ENCODE results near the gene ONECUT3. TPM values are rescaled to one million over a fixed set of nuclear protein-coding genes. Genes with fewer than 3 reads are reported as not detected.

Gene ONECUT3
- total RNA-seq, 2 donors from 2014 or later = 0.05 TPM; not detected in 1

DNA sequence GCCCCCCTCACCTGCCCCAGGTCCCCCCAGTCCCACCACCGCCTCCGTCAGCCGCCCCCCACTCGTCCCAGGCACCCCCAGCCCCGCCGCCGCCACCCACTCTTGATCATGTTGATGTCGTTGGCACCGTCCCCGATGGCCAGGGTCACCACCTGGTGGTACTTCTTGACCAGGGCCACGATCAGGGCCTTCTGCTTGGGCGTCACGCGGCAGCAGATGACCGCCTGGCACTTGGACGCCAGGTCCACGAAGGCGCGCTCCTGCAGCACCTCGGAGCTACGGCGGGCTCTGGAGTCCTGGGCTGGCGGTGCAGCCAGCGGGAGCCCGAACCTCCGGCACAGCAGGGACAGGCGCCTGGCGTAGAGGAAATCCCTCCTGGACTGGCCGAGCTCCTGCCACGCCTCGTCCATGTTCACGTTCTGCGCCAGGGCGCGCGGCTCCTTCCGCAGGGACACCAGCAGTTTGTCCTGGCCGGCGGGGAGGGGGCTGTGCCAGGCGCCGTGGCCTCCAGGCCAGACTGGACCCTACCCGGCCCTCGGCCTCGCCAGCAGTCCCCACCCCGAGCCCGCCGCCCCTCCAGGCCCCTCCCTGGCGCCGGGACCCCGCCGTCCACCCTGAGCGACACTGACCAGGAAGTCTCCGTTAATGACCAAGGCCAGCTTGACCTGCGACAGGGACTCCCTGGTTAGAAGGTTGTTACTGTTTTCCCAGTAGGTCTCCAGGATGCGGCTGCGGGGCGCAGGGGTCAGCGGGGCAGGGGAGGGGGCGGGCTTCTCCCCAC is 36.1 kb downstream of the ONECUT3 start:
- Histone ChIP-seq H3K27ac (no peak overlapping the region), H3K36me3 (no peaks in the 10 kb centered on the region), H3K9ac (ENCODE audit: low read depth in 2 of 2, low read length in 2 of 2) (no peak overlapping the region), H3K4me1 (no peaks in the 10 kb centered on the region), H3K27me3 (peaks cover 12% of the 10 kb centered on the region), H3K4me3 (no peak overlapping the region), H3K9me3 (no peaks in the 10 kb centered on the region)
- TF ChIP-seq, protein P1, sequence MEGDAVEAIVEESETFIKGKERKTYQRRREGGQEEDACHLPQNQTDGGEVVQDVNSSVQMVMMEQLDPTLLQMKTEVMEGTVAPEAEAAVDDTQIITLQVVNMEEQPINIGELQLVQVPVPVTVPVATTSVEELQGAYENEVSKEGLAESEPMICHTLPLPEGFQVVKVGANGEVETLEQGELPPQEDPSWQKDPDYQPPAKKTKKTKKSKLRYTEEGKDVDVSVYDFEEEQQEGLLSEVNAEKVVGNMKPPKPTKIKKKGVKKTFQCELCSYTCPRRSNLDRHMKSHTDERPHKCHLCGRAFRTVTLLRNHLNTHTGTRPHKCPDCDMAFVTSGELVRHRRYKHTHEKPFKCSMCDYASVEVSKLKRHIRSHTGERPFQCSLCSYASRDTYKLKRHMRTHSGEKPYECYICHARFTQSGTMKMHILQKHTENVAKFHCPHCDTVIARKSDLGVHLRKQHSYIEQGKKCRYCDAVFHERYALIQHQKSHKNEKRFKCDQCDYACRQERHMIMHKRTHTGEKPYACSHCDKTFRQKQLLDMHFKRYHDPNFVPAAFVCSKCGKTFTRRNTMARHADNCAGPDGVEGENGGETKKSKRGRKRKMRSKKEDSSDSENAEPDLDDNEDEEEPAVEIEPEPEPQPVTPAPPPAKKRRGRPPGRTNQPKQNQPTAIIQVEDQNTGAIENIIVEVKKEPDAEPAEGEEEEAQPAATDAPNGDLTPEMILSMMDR (IDR thresholded peaks at IDR 0.05) = no peak
- no peak for DNase-seq
- intact Hi-C loops (cut with DNase I) = loop anchor here (5.0 kb wide), 1 partner anchor 38 kb away; no protein-coding TSS in a partner anchor

DNA sequence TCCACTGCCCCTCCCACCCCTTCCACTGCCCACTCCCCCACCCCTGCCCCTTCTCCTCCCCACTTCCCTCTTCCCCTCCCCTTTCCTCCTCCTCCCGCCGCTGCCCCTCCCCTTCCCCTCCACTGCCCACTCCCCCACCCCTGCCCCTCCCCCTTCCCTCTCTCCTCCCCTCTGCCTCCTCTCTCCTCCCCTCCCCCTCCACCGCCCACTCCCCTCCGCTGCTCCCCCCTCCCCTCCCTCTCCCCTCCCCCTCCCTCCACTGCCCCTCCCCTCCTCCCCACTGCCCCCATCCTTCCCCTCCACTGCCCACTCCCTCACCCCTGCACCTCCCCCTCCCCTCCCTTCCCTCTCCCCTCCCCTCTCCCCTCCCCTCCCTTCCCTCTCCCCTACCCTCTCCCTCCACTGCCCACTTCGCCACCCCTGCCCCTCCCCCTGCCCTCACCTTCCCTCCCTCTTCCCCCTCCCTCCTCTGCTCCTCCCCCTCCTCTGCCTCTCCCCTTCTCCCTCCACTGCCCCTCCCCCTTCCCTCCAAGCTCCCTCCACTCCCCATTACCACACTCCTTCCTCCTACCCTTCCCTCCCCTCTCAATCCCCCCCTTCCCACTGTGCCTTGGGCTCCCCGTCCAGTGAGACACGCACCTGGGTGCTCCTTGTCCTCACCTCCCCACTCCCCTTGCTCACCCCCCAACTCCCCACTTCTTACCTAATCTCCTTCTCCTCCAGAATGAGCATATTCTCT is 36.9 kb downstream of the ONECUT3 start:
- Histone ChIP-seq H3K4me3 (no peak overlapping the region), H3K27me3 (peaks cover 12% of the 10 kb centered on the region), H3K36me3 (no peaks in the 10 kb centered on the region), H3K9ac (ENCODE audit: low read depth in 2 of 2, low read length in 2 of 2) (no peak overlapping the region), H3K9me3 (no peaks in the 10 kb centered on the region), H3K4me1 (no peaks in the 10 kb centered on the region), H3K27ac (no peak overlapping the region)
- DNase-seq = no peak
- TF ChIP-seq, protein P1 (IDR thresholded peaks at IDR 0.05) = no peak
- intact Hi-C loops (cut with DNase I) = loop anchor here (5.0 kb wide), 1 partner anchor 37 kb away; no protein-coding TSS in a partner anchor

DNA sequence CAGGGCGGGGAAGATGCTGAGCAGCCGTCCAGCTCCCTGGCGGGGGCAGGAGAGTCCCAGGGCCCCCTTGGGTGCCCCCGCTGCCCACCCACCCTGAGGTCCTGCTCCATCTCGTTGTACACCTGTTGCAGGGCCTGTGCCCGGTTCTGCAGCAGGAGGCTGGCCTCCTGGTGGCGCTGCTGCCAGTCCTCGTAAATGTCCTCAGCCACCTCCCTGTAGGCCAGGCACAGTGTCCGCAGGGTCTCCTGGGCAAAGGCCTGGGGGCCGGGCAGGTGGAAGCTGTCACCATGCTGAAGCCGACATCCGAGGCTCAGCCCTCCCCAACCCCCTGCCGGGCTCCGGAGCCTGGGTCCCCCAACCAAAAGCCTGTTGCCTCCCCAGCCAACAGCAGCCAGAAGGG is 38.6 kb downstream of the ONECUT3 start:
- peaks cover 22% of the 10 kb centered on the region for H3K27me3 ChIP-seq
- H3K4me1 ChIP-seq = no peaks in the 10 kb centered on the region
- no peaks in the 10 kb centered on the region for H3K36me3 ChIP-seq
- no peak for DNase-seq
- TF ChIP-seq, protein P1 (IDR thresholded peaks at IDR 0.05) = no peak
- no peaks in the 10 kb centered on the region for H3K9me3 ChIP-seq
- no peak overlapping the region for H3K27ac ChIP-seq
- no peak overlapping the region for H3K4me3 ChIP-seq
- H3K9ac ChIP-seq (ENCODE audit: low read depth in 2 of 2, low read length in 2 of 2) = no peak overlapping the region
- intact Hi-C loops (cut with DNase I) = loop anchor here (5.0 kb wide), 1 partner anchor 35 kb away; no protein-coding TSS in a partner anchor

DNA sequence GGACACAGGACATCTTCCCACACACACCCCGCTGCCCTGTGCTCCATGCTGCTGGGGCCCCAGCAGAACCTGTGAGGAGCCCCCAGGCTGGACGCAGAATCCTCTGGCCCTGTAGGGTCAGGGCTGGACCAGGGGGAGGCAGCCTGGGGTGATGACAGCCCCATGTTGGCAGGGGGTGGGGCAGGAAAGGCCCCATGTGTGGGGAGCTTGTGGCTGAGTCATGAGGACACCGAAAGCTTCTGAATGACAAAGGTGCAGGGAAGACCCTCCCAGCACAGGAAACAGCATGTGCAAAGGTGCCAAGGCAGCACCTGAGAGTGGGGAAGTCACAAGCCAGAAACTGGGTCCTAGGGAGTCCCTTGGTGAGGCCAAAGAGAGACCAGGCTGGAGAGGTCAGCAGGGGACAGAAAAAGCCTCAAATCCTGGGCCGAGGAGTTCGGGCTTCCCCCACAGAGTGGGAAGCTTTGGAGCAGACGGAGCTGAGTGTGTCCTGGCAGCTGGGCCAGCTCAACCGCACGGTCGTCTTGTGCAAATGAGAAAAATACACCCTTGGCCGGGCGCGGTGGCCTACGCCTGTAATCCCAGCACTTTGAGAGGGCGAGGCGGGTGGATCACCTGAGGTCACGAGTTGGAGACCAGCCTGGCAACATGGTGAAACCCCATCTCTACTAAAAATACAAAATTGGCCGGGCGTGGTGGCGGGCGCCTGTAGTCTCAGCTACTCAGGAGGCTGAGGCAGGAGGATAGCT is 41.3 kb downstream of the ONECUT3 start:
- Histone ChIP-seq H3K4me3 (no peak overlapping the region), H3K9me3 (no peaks in the 10 kb centered on the region), H3K27ac (no peak overlapping the region), H3K4me1 (no peaks in the 10 kb centered on the region), H3K36me3 (no peaks in the 10 kb centered on the region), H3K9ac (ENCODE audit: low read depth in 2 of 2, low read length in 2 of 2) (peak overlapping the region in 1 of 2 donors; percentile 19), H3K27me3 (peaks cover 11% of the 10 kb centered on the region)
- no peak for DNase-seq
- intact Hi-C loops (cut with DNase I) = loop anchor here (5.0 kb wide), 1 partner anchor 33 kb away; no protein-coding TSS in a partner anchor
- TF ChIP-seq, protein P1 (IDR thresholded peaks at IDR 0.05) = no peak
